Transverse colon (tissue), 4 donors: ENCODE results near the gene LTBR.

Source experiments
- POLR2AphosphoS5 ChIP-seq, 3 donors: sonication (generic); formaldehyde crosslinking; IDR thresholded peaks; one replicate each; pipeline ENCODE4 v1.6.1; 2016; ENCODE audit warnings: antibody characterized with exemption in 3 of 3
- TF ChIP-seq, protein P1 (sequence below), 5 experiments: fragments of 200-600 bp in 3 of 5; fragments of 450-650 bp in 2 of 5; sonication (generic) in 3 of 5; IDR thresholded peaks; 1 replicate in 2 of 5; 2 replicates in 3 of 5; pipeline ENCODE4 v1.5.1; 2016 to 2017; ENCODE audit warnings: antibody characterized with exemption in 5 of 5, inconsistent platforms in 3 of 5, mild to moderate bottlenecking in 2 of 5, moderate library complexity in 1 of 5

DNA sequence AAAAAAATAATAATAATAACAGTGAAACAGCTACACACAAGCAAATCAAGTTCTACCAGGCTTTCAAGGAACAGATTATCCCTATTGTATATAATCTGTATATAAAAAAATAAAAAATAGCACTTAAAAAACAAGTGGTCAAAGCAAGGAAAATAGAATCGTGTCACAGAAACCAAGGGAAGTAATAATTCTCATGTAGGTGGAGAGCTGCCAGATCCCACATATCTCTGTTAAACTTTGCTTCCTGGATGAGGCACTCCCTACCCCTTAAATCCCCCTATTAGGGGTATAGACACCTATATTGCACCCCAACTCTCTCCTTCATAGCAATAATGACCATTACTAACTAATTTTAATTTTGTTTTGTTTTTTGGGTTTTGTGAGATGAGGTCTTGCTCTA, 56.4 kb downstream of the LTBR start:
- TF ChIP-seq, protein P1, sequence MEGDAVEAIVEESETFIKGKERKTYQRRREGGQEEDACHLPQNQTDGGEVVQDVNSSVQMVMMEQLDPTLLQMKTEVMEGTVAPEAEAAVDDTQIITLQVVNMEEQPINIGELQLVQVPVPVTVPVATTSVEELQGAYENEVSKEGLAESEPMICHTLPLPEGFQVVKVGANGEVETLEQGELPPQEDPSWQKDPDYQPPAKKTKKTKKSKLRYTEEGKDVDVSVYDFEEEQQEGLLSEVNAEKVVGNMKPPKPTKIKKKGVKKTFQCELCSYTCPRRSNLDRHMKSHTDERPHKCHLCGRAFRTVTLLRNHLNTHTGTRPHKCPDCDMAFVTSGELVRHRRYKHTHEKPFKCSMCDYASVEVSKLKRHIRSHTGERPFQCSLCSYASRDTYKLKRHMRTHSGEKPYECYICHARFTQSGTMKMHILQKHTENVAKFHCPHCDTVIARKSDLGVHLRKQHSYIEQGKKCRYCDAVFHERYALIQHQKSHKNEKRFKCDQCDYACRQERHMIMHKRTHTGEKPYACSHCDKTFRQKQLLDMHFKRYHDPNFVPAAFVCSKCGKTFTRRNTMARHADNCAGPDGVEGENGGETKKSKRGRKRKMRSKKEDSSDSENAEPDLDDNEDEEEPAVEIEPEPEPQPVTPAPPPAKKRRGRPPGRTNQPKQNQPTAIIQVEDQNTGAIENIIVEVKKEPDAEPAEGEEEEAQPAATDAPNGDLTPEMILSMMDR (IDR thresholded peaks at IDR 0.05): no peak
- TF ChIP-seq POLR2AphosphoS5 (IDR thresholded peaks at IDR 0.05): no peak
